HepG2 (cell line): Measurements from ENCODE around the gene COMT. TPM values are rescaled to one million over a fixed set of nuclear protein-coding genes. Genes with fewer than 3 reads are reported as not detected.

Source experiments
- ATAC-seq: fragments of 200-7000 bp; cut with Tn5 transposase; 3 replicates; pipeline ENCODE4 v1.9.1; 2020; ENCODE audit warnings: mild to moderate bottlenecking, moderate library complexity
- BruUV-seq: library from RNA; stranded (reverse); fragments of 400-500 nt; replicated peaks from 2 replicates; lab custom pipeline; 2021; lab: Mats Ljungman, UMichigan
- CTCF ChIA-PET: fragments of 300-600 bp; formaldehyde crosslinking; extraction: SDS; loops from one replicate; lab custom pipeline; 2021; ENCODE audit warnings: low total read pairs, inconsistent platforms, low intra/inter-chr PET ratio; lab: Yijun Ruan, JAX
- POLR2A ChIA-PET: fragments of 350-600 bp; sonication (Branson Sonifier 250); formaldehyde crosslinking; loops from one replicate; lab custom pipeline; 2020; ENCODE audit warnings: antibody characterized with exemption, inconsistent platforms; lab: Yijun Ruan, JAX
- DNase-seq: peaks from one replicate; pipeline ENCODE4 v3.0.0-alpha.2; 2015; ENCODE audit warnings: low spot score
- FAIRE-seq: peaks from 3 replicates; lab custom pipeline; 2011; peaks lifted over from hg19 to GRCh38; lab: Jason Lieb, UNC
- H2AFZ ChIP-seq: one replicate; pipeline ENCODE4 v1.6.1; 2011; ENCODE audit warnings: low read length, inconsistent platforms
- H3K27ac ChIP-seq: fragments of 300-600 bp; 3 replicates; pipeline ENCODE4 v1.8.0; 2011; ENCODE audit warnings: mixed run types, mild to moderate bottlenecking, mixed read lengths, low read length, inconsistent platforms; ENCODE audit not compliant: insufficient read depth; ENCODE audit errors: extremely low read length
- H3K27me3 ChIP-seq, 2 experiments: fragments of 200-600 bp in 1 of 2; 2 replicates in 1 of 2; 3 replicates in 1 of 2; pipeline versions ENCODE4 v1.6.0 to v1.8.0; 2011; ENCODE audit warnings: low read length in 2 of 2, mild to moderate bottlenecking in 2 of 2, moderate library complexity in 2 of 2, inconsistent platforms in 1 of 2; ENCODE audit not compliant: insufficient read depth in 2 of 2, control insufficient read depth in 1 of 2
- H3K36me3 ChIP-seq, 2 experiments: fragments of 200-600 bp in 1 of 2; replicated peaks in 1 of 2; 2 replicates in 1 of 2; 3 replicates in 1 of 2; pipeline versions ENCODE4 v1.5.1 to v1.8.0; 2011; ENCODE audit warnings: low read length in 2 of 2, inconsistent platforms in 1 of 2; ENCODE audit not compliant: insufficient read depth in 2 of 2, control insufficient read depth in 1 of 2
- H3K4me1 ChIP-seq: 2 replicates; pipeline ENCODE4 v1.5.1; 2012; ENCODE audit warnings: low read length, inconsistent platforms; ENCODE audit not compliant: insufficient read depth
- H3K4me2 ChIP-seq: 2 replicates; pipeline ENCODE4 v1.6.0; 2011; ENCODE audit warnings: low read depth, low read length, inconsistent platforms
- H3K4me3 ChIP-seq, 3 experiments: fragments of 200-600 bp in 1 of 3; sonication (generic), shearing (Covaris generic) in 1 of 3; replicated peaks in 1 of 3; 2 replicates each; pipeline ENCODE4 v1.5.1; 2011 to 2016; ENCODE audit warnings: low read length in 3 of 3, inconsistent platforms in 2 of 3, low read depth in 2 of 3, mild to moderate bottlenecking in 2 of 3, control low read depth in 1 of 3, mixed read lengths in 1 of 3; ENCODE audit not compliant: insufficient read depth in 1 of 3
- H3K79me2 ChIP-seq: one replicate; pipeline ENCODE4 v1.6.1; 2011; ENCODE audit warnings: low read length, inconsistent platforms; ENCODE audit not compliant: insufficient read depth
- H3K9ac ChIP-seq: 2 replicates; pipeline ENCODE4 v1.6.0; 2011; ENCODE audit warnings: mild to moderate bottlenecking, low read depth, low read length, inconsistent platforms; ENCODE audit not compliant: insufficient read depth
- H3K9me3 ChIP-seq: 2 replicates; pipeline ENCODE4 v1.5.1; 2012; ENCODE audit warnings: mild to moderate bottlenecking, low read length
- H4K20me1 ChIP-seq: 2 replicates; pipeline ENCODE4 v1.6.0; 2011; ENCODE audit warnings: inconsistent platforms, mild to moderate bottlenecking, low read length, moderate library complexity; ENCODE audit not compliant: insufficient read depth
- ASH2L ChIP-seq: fragments of 300-600, 200-600 bp; sonication (generic); IDR thresholded peaks from 2 replicates; pipeline ENCODE4 v1.7.0; 2017; ENCODE audit warnings: low read depth, mild to moderate bottlenecking, moderate library complexity, mixed read lengths, low read length; ENCODE audit not compliant: insufficient read length
- REXO4 ChIP-seq: sonication (generic); formaldehyde crosslinking; IDR thresholded peaks from 2 replicates; pipeline ENCODE4 v1.8.0; 2022; ENCODE audit warnings: missing genetic modification reagents, mild to moderate bottlenecking, borderline replicate concordance
- TP53 ChIP-seq: sonication (generic); formaldehyde crosslinking; conservative IDR thresholded peaks from 2 replicates; pipeline ENCODE4 v1.4.0; 2020; ENCODE audit warnings: missing genetic modification reagents
- ZNF160 ChIP-seq: sonication (generic); formaldehyde crosslinking; IDR thresholded peaks from 2 replicates; pipeline ENCODE4 v1.8.0; 2022; ENCODE audit warnings: mild to moderate bottlenecking, inconsistent platforms, missing genetic modification reagents
- ZNF609 ChIP-seq: sonication (generic); formaldehyde crosslinking; IDR thresholded peaks from 2 replicates; pipeline ENCODE4 v1.4.0; 2020; ENCODE audit warnings: mild to moderate bottlenecking, missing genetic modification reagents, borderline replicate concordance
- WGBS: methylation state at CpG from one replicate; pipeline ENCODE4 v1.1.6; 2017; ENCODE audit warnings: low lambda C conversion rate; 5-methylcytosine and 5-hydroxymethylcytosine counted together
- in situ Hi-C: cut with HindIII; loops from 2 replicates; pipeline ENCODE4 v1.10.0; 2017; ENCODE audit warnings: low pct_unique_long_range_greater_than_20kb; ENCODE audit not compliant: extremely low pct_ligation_motif_present
- intact Hi-C: fragments of 100-400 bp; cut with micrococcal nuclease; formaldehyde crosslinking; loops from one replicate; pipeline ENCODE4 v1.10.0; 2022; ENCODE audit not compliant: unreplicated experiment
- polyA plus RNA-seq, 8 experiments: library from polyadenylated mRNA; depleted of rRNA in 3 of 8; stranded (reverse) in 7 of 8; unstranded in 1 of 8; fragments of >200 nt; fragmentation: Illumina TruSeq in 4 of 8; extraction: Trizol in 4 of 8; gene quantifications; 2 replicates each; pipeline versions ENCODE4 v1.2.1 to v1.2.3, GENCODE V29; 2011 to 2016; ENCODE audit warnings: low read depth in 4 of 8, missing spikeins in 1 of 8, mixed read lengths in 1 of 8; ENCODE audit not compliant: insufficient read depth in 1 of 8
- total RNA-seq, 5 experiments: library from RNA; depleted of rRNA; stranded (reverse); fragments of >200 nt; fragmentation: Illumina TruSeq; extraction: Trizol; gene quantifications; 2 replicates each; pipeline ENCODE4 v1.2.3, GENCODE V29; 2016; ENCODE audit warnings: low read depth in 1 of 5

COMT gene
- total and polyA plus RNA-seq, 2 of the 13 experiments (the other 11 are each of a cell fraction or from before 2014, with no cell fraction given), result 156 to 162 TPM

- TF ChIP-seq ASH2L, result no peak
- no peak for TF ChIP-seq ZNF160 (CRISPR knock-in tag)
- no peak for TF ChIP-seq ZNF609 (CRISPR knock-in tag)
- TF ChIP-seq TP53 (CRISPR knock-in tag), result no peak
- TF ChIP-seq, all 625 proteins: peak for 0
Measured at GRCh38 chr22:19992481-19992911, 50.9 kb downstream of the COMT start (continued).

- Histone ChIP-seq H4K20me1 (no peaks in the 10 kb centered on the region), H2AFZ (no peak overlapping the region), H3K27me3 (0 out of 5 replicates have a peak, but pooled peaks cover 0 to 1% of the 10 kb centered on the region in 2 experiments), H3K36me3 (no peaks in the 10 kb centered on the region; a peak in 1 of 5 replicates), H3K27ac (no peak overlapping the region), H3K9ac (no peak overlapping the region), H3K4me1 (no peaks in the 10 kb centered on the region; the same call in 1 of the 2 replicates), H3K4me3 (no peak overlapping the region), H3K4me2 (no peak overlapping the region), H3K9me3 (no peaks in the 10 kb centered on the region), H3K79me2 (no peaks in the 10 kb centered on the region)
- no peak for TF ChIP-seq REXO4 (CRISPR knock-in tag)
- FAIRE-seq (no peak), DNase-seq (no peak), ATAC-seq (no peak)
- ChIA-PET CTCF (no interaction called here), POLR2A (no interaction called here)
- in situ Hi-C loops (no loop called here), intact Hi-C loops (no loop called here)
- 67% methylated on average over 3 of the region's 6 CpGs for WGBS
- BruUV-seq, result no TSS peak
Measured at GRCh38 chr22:19992921-19993355, 51.4 kb downstream of the COMT start.
